ENCODE measurements around the gene XAB2.

- TF ChIP-seq CTCF (IDR thresholded peaks at IDR 0.05; ENCODE audit: low read depth, low read length) (no peak), POLR2A (IDR thresholded peaks at IDR 0.05; ENCODE audit: extremely low read depth, insufficient read length) (no peak), MYC (IDR thresholded peaks at IDR 0.05; ENCODE audit: low read depth, low read length) (no peak), MAX (IDR thresholded peaks at IDR 0.05; ENCODE audit: low read depth, low read length) (no peak)
These were observed 39.1 kb downstream of the XAB2 start for GRCh38 chr19:7590256-7590655.
